BLaER1 treated with 17β-estradiol and CSF1 and Interleukin-3, amounts not matched to agents 10 nM and 100 nM (cell line): Measurements from ENCODE around the gene RNF215.

ENCODE experiments used
- H3K27ac ChIP-seq, 11 experiments: shearing (Covaris generic); formaldehyde crosslinking; 2 replicates each; pipeline ENCODE4 v1.8.1; 2022
- H3K27me3 ChIP-seq, 11 experiments: shearing (Covaris generic); formaldehyde crosslinking; 2 replicates each; pipeline ENCODE4 v1.8.1; 2022
- H3K36me3 ChIP-seq, 11 experiments: shearing (Covaris generic); formaldehyde crosslinking; 2 replicates each; pipeline ENCODE4 v1.8.1; 2022
- H3K4me1 ChIP-seq, 10 experiments: shearing (Covaris generic); formaldehyde crosslinking; 2 replicates each; pipeline ENCODE4 v1.8.1; 2022
- H3K4me2 ChIP-seq, 11 experiments: shearing (Covaris generic); formaldehyde crosslinking; 2 replicates each; pipeline ENCODE4 v1.8.1; 2022
- H3K4me3 ChIP-seq, 10 experiments: shearing (Covaris generic); formaldehyde crosslinking; 2 replicates each; pipeline ENCODE4 v1.8.1; 2022
- H3K9ac ChIP-seq, 11 experiments: shearing (Covaris generic); formaldehyde crosslinking; 2 replicates each; pipeline ENCODE4 v1.8.1; 2022
- H3K9me3 ChIP-seq, 11 experiments: shearing (Covaris generic); formaldehyde crosslinking; replicated peaks in 1 of 11; 2 replicates each; pipeline ENCODE4 v1.8.1; 2022
- H4K20me1 ChIP-seq, 11 experiments: shearing (Covaris generic); formaldehyde crosslinking; 2 replicates each; pipeline ENCODE4 v1.8.1; 2022
- Cebpa-rat ChIP-seq, 11 experiments: shearing (Covaris generic); IDR thresholded peaks; 2 replicates each; pipeline ENCODE4 v1.8.1; 2022

RNF215 gene

DNA sequence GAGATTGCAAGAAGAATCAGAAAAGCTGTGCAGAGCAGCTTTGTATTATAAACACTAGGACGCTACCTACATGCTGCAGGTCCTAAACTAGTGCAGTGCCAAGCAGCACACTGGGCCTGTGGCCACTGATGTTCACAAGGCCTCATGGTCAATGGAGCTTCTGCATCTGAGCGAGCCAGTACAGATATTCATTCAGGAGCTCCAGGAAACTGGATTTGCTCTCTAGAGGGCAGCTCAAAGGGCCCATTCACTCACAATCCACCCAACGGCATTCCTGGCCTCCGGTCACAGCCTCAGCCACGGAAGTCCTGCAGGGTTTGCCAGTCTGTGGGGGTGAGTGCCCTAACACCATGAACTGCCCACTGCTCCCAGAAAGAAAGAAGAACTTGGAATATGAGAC, 54.7 kb downstream of the RNF215 start:
- no peak overlapping the region for H3K27ac ChIP-seq
- no peak for TF ChIP-seq Cebpa-rat (IDR thresholded peaks at IDR 0.05)
- H4K20me1 ChIP-seq, result peaks cover 0 to 52% (median 17%) of the 10 kb centered on the region in 11 experiments; a peak in 13 of 22 replicates
- no peaks in the 10 kb centered on the region for H3K9me3 ChIP-seq
- H3K9ac ChIP-seq, result no peak overlapping the region
- H3K27me3 ChIP-seq, result no peaks in the 10 kb centered on the region
- H3K4me1 ChIP-seq, result peaks cover 3 to 6% (median 4%) of the 10 kb centered on the region in 10 experiments; a peak in 18 of 20 replicates
- H3K4me3 ChIP-seq, result no peak overlapping the region
- peaks cover 69 to 87% (median 77%) of the 10 kb centered on the region in 11 experiments for H3K36me3 ChIP-seq
- no peak overlapping the region for H3K4me2 ChIP-seq
